Measurements from ENCODE around the gene DCUN1D3. TPM values are rescaled to one million over a fixed set of nuclear protein-coding genes. Genes with fewer than 3 reads are reported as not detected.

Gene DCUN1D3
- total RNA-seq, 1 experiment from 2014 or later = 14.6 TPM

GRCh38 chr16:20925751-20926150, 25.6 kb upstream of the DCUN1D3 start:
- Histone ChIP-seq H3F3A (ENCODE audit: insufficient read depth, low read depth) (0 out of 2 replicates have a peak, but pooled peaks cover 6% of the 10 kb centered on the region), H3K4me1 (replicated peaks; ENCODE audit: insufficient read depth) (no peaks in the 10 kb centered on the region), H4K20me1 (ENCODE audit: insufficient read depth) (no peaks in the 10 kb centered on the region), H3K4me2 (no peak overlapping the region), H3K9me3 (ENCODE audit: insufficient read depth, low read depth) (no peaks in the 10 kb centered on the region), H3K36me3 (ENCODE audit: low read depth) (no peaks in the 10 kb centered on the region), H2AFZ (no peak overlapping the region), H3K9me2 (ENCODE audit: insufficient read depth) (no peaks in the 10 kb centered on the region), H3K79me2 (ENCODE audit: low read depth) (no peaks in the 10 kb centered on the region), H3K27ac (no peak overlapping the region), H3K27me3 (ENCODE audit: insufficient read depth, low read depth) (no peaks in the 10 kb centered on the region), H3K4me3 (no peak overlapping the region)
- DNase-seq = no peak
- ChIA-PET POLR2A (ENCODE audit: unreplicated experiment) (no interaction called here), CTCF (interaction anchor here (0.7 kb wide), 1 partner anchor 59 kb away, joined by 3 read pairs; no protein-coding TSS in a partner anchor)
- BruUV-seq (replicated peaks) = no TSS peak
- intact Hi-C loops (cut with micrococcal nuclease; ENCODE audit: unreplicated experiment) = no loop called here
- TF ChIP-seq EZH2 (IDR thresholded peaks at IDR 0.05; ENCODE audit: low read depth) (no peak), CTCF (conservative IDR thresholded peaks at IDR 0.05) (no peak)

- POLR2A ChIA-PET (ENCODE audit: unreplicated experiment) = no interaction called here
- TF ChIP-seq CTCF (conservative IDR thresholded peaks at IDR 0.05) (no peak), EZH2 (IDR thresholded peaks at IDR 0.05; ENCODE audit: low read depth) (no peak)
- no peak overlapping the region for H2AFZ ChIP-seq
- no TSS peak for BruUV-seq (replicated peaks)
- 0 out of 2 replicates have a peak, but pooled peaks cover 6% of the 10 kb centered on the region for H3F3A ChIP-seq (ENCODE audit: insufficient read depth, low read depth)
- intact Hi-C loops (cut with micrococcal nuclease; ENCODE audit: unreplicated experiment) = no loop called here
- no peak overlapping the region for H3K4me3 ChIP-seq
- DNase-seq = no peak
- no peaks in the 10 kb centered on the region for H3K4me1 ChIP-seq (replicated peaks; ENCODE audit: insufficient read depth)
- H3K9me3 ChIP-seq (ENCODE audit: insufficient read depth, low read depth) = no peaks in the 10 kb centered on the region
- no peaks in the 10 kb centered on the region for H4K20me1 ChIP-seq (ENCODE audit: insufficient read depth)
- H3K27me3 ChIP-seq (ENCODE audit: insufficient read depth, low read depth) = no peaks in the 10 kb centered on the region
- H3K9me2 ChIP-seq (ENCODE audit: insufficient read depth) = no peaks in the 10 kb centered on the region
- H3K4me2 ChIP-seq = no peak overlapping the region
- no peaks in the 10 kb centered on the region for H3K36me3 ChIP-seq (ENCODE audit: low read depth)
- CTCF ChIA-PET = no interaction called here
- no peak overlapping the region for H3K27ac ChIP-seq
- no peaks in the 10 kb centered on the region for H3K79me2 ChIP-seq (ENCODE audit: low read depth)
Observed at GRCh38 chr16:20923876-20924275, 23.7 kb upstream of the DCUN1D3 start.

GRCh38 chr16:20920799-20921198, 20.6 kb upstream of the DCUN1D3 start:
- Histone ChIP-seq H3K27ac (no peak overlapping the region), H3K4me3 (no peak overlapping the region), H3K9me3 (ENCODE audit: insufficient read depth, low read depth) (no peaks in the 10 kb centered on the region), H3K27me3 (ENCODE audit: insufficient read depth, low read depth) (no peaks in the 10 kb centered on the region), H3K9me2 (ENCODE audit: insufficient read depth) (no peaks in the 10 kb centered on the region), H3K79me2 (ENCODE audit: low read depth) (no peaks in the 10 kb centered on the region), H3K4me2 (no peak overlapping the region), H3F3A (ENCODE audit: insufficient read depth, low read depth) (0 out of 2 replicates have a peak, but pooled peaks cover 6% of the 10 kb centered on the region), H2AFZ (no peak overlapping the region), H4K20me1 (ENCODE audit: insufficient read depth) (no peaks in the 10 kb centered on the region), H3K4me1 (replicated peaks; ENCODE audit: insufficient read depth) (no peaks in the 10 kb centered on the region), H3K36me3 (ENCODE audit: low read depth) (0 out of 2 replicates have a peak, but pooled peaks cover 3% of the 10 kb centered on the region)
- ChIA-PET CTCF (interaction anchor here (1.2 kb wide), 1 partner anchor 70 kb away, joined by 3 read pairs; no protein-coding TSS in a partner anchor), POLR2A (ENCODE audit: unreplicated experiment) (no interaction called here)
- no peak for DNase-seq
- intact Hi-C loops (cut with micrococcal nuclease; ENCODE audit: unreplicated experiment) = no loop called here
- no TSS peak for BruUV-seq (replicated peaks)
- no peak for TF ChIP-seq CTCF (conservative IDR thresholded peaks at IDR 0.05)
- TF ChIP-seq EZH2 (IDR thresholded peaks at IDR 0.05; ENCODE audit: low read depth) = no peak
